SK-N-SH (cell line): ENCODE data around the gene NR1I2. TPM values are rescaled to one million over a fixed set of nuclear protein-coding genes. Genes with fewer than 3 reads are reported as not detected.

ENCODE experiments used
- CTCF ChIA-PET: fragments of 300-600, 350-600 bp; formaldehyde crosslinking; extraction: SDS; loops from one replicate; lab custom pipeline; 2021; lab: Yijun Ruan, JAX
- POLR2A ChIA-PET: fragments of 350-600 bp; sonication (Branson Sonifier 250); formaldehyde crosslinking; extraction: SDS; loops from one replicate; lab custom pipeline; 2020; ENCODE audit warnings: antibody characterized with exemption, inconsistent platforms; lab: Yijun Ruan, JAX
- DNase-seq: peaks from one replicate; pipeline ENCODE4 v3.0.0; 2012
- H2AFZ ChIP-seq: fragments of 200-600 bp; sonication (generic); 2 replicates; pipeline ENCODE4 v1.8.1; 2016; ENCODE audit warnings: antibody characterized with exemption, mild to moderate bottlenecking, low read depth
- H3F3A ChIP-seq: fragments of 200-600 bp; sonication (generic); replicated peaks from 2 replicates; pipeline ENCODE3; 2016; ENCODE audit warnings: antibody characterized with exemption, mild to moderate bottlenecking; ENCODE audit not compliant: insufficient read depth
- H3K27ac ChIP-seq, 2 experiments: fragments of 200-500 bp in 1 of 2; fragments of 200-600 bp in 1 of 2; sonication (Bioruptor generic) in 1 of 2; sonication (generic), shearing (Covaris generic) in 1 of 2; 2 replicates each; pipeline versions ENCODE4 v1.5.1 to v1.6.1; 2014 to 2016; ENCODE audit warnings: low read depth in 2 of 2, inconsistent platforms in 1 of 2, low read length in 1 of 2, mild to moderate bottlenecking in 1 of 2, mixed read lengths in 1 of 2
- H3K27me3 ChIP-seq: fragments of 200-600 bp; sonication (generic), shearing (Covaris generic); 2 replicates; pipeline ENCODE4 v1.6.1; 2016; ENCODE audit warnings: mixed run types; ENCODE audit not compliant: insufficient read depth
- H3K36me3 ChIP-seq, 2 experiments: fragments of 200-500 bp in 1 of 2; fragments of 200-600 bp in 1 of 2; sonication (Bioruptor generic) in 1 of 2; sonication (generic) in 1 of 2; replicated peaks in 1 of 2; 2 replicates each; pipeline versions ENCODE3 to v1.5.1; 2014 to 2016; ENCODE audit warnings: low read length in 1 of 2, mild to moderate bottlenecking in 1 of 2; ENCODE audit not compliant: insufficient read depth in 2 of 2, control insufficient read depth in 1 of 2
- H3K4me1 ChIP-seq, 2 experiments: fragments of 200-500 bp in 1 of 2; fragments of 200-600 bp in 1 of 2; sonication (Bioruptor generic) in 1 of 2; sonication (generic), shearing (Covaris generic) in 1 of 2; 2 replicates each; pipeline versions ENCODE4 v1.5.1 to v1.6.1; 2014 to 2016; ENCODE audit warnings: low read depth in 1 of 2, low read length in 1 of 2, mixed run types in 1 of 2; ENCODE audit not compliant: insufficient read depth in 2 of 2, control insufficient read depth in 1 of 2
- H3K4me2 ChIP-seq: fragments of 200-600 bp; sonication (generic), shearing (Covaris generic); 2 replicates; pipeline ENCODE4 v1.6.1; 2017; ENCODE audit warnings: mixed run types
- H3K4me3 ChIP-seq, 2 experiments: fragments of 200-500 bp in 1 of 2; fragments of 200-600 bp in 1 of 2; sonication (Bioruptor generic) in 1 of 2; sonication (generic), shearing (Covaris generic) in 1 of 2; 2 replicates each; pipeline versions ENCODE4 v1.5.1 to v1.8.1; 2014 to 2016; ENCODE audit warnings: low read depth in 2 of 2, inconsistent platforms in 1 of 2, low read length in 1 of 2, mild to moderate bottlenecking in 1 of 2, mixed read lengths in 1 of 2, moderate library complexity in 1 of 2
- H3K79me2 ChIP-seq: fragments of 200-600 bp; sonication (generic); 2 replicates; pipeline ENCODE4 v1.8.1; 2017; ENCODE audit warnings: mild to moderate bottlenecking; ENCODE audit not compliant: insufficient read depth
- H3K9ac ChIP-seq: fragments of 200-600 bp; sonication (generic); 2 replicates; pipeline ENCODE4 v1.6.1; 2017; ENCODE audit warnings: mixed run types
- H3K9me2 ChIP-seq: fragments of 200-600 bp; sonication (generic); 2 replicates; pipeline ENCODE4 v1.6.1; 2017; ENCODE audit warnings: mixed run types
- H3K9me3 ChIP-seq: fragments of 200-600 bp; sonication (generic); 2 replicates; pipeline ENCODE4 v1.6.1; 2017; ENCODE audit warnings: mixed run types, mild to moderate bottlenecking, moderate library complexity
- H4K20me1 ChIP-seq: fragments of 200-600 bp; sonication (generic); 2 replicates; pipeline ENCODE4 v1.6.1; 2017; ENCODE audit warnings: mild to moderate bottlenecking, mixed run types; ENCODE audit not compliant: insufficient read depth
- EP300 ChIP-seq, 2 experiments: IDR thresholded peaks; 2 replicates each; pipeline versions ENCODE4 v1.4.0 to v1.6.1; 2012; ENCODE audit warnings: borderline replicate concordance in 1 of 2, low read depth in 1 of 2, low read length in 1 of 2
- EZH2phosphoT487 ChIP-seq: fragments of 200-600 bp; sonication (generic); IDR thresholded peaks from 2 replicates; pipeline ENCODE4 v1.6.1; 2017; ENCODE audit warnings: low read depth, mixed run types, mild to moderate bottlenecking, antibody characterized with exemption, moderate library complexity, borderline replicate concordance
- FOXM1 ChIP-seq: IDR thresholded peaks from 2 replicates; pipeline ENCODE4 v1.4.0; 2012; ENCODE audit warnings: low read depth, mild to moderate bottlenecking
- MEF2A ChIP-seq: IDR thresholded peaks from 2 replicates; pipeline ENCODE4 v1.4.0; 2012; ENCODE audit warnings: low read depth, borderline replicate concordance
- MXI1 ChIP-seq: IDR thresholded peaks from 2 replicates; pipeline ENCODE4 v1.6.1; 2012; ENCODE audit warnings: mild to moderate bottlenecking, low read depth, low read length, improper control_type of control experiment
- NFIC ChIP-seq: IDR thresholded peaks from 2 replicates; pipeline ENCODE4 v1.4.0; 2012; ENCODE audit warnings: borderline replicate concordance
- POLR2AphosphoS5 ChIP-seq: IDR thresholded peaks from 2 replicates; pipeline ENCODE4 v1.6.1; 2012; ENCODE audit warnings: low read depth, low read length
- RAD21 ChIP-seq: IDR thresholded peaks from 2 replicates; pipeline ENCODE4 v1.6.1; 2012; ENCODE audit warnings: mild to moderate bottlenecking, low read length
- RCOR1 ChIP-seq: fragments of 150-350 bp; IDR thresholded peaks from 2 replicates; pipeline ENCODE4 v1.6.1; 2017; ENCODE audit warnings: antibody characterized with exemption, low read length
- RFX5 ChIP-seq: IDR thresholded peaks from 2 replicates; pipeline ENCODE4 v1.6.1; 2012; ENCODE audit warnings: mild to moderate bottlenecking, improper control_type of control experiment, low read length
- WGBS: methylation state at CpG from one replicate; pipeline ENCODE4 v1.1.6; 2017; ENCODE audit warnings: low lambda C conversion rate; 5-methylcytosine and 5-hydroxymethylcytosine counted together
- polyA plus RNA-seq, 3 experiments: library from polyadenylated mRNA; depleted of rRNA; stranded (reverse); fragments of >200 nt; gene quantifications; 2 replicates each; pipeline ENCODE4 v1.2.3, GENCODE V29; 2012
- TF ChIP-seq, protein P1 (sequence below): IDR thresholded peaks from 2 replicates; pipeline ENCODE4; 2012
- TF ChIP-seq, protein P2 (sequence below): fragments of 150-350 bp; IDR thresholded peaks from 2 replicates; pipeline ENCODE4 v1.6.1; 2017; ENCODE audit warnings: antibody characterized with exemption, low read length, low read depth, borderline replicate concordance
- TF ChIP-seq, protein P3 (sequence below): IDR thresholded peaks from 2 replicates; pipeline ENCODE4 v1.4.0; 2012; ENCODE audit warnings: low read depth

NR1I2 gene
- polyA plus RNA-seq, 1 of the 3 experiments (the other 2 are of a cell fraction) = 0.03 TPM

DNA sequence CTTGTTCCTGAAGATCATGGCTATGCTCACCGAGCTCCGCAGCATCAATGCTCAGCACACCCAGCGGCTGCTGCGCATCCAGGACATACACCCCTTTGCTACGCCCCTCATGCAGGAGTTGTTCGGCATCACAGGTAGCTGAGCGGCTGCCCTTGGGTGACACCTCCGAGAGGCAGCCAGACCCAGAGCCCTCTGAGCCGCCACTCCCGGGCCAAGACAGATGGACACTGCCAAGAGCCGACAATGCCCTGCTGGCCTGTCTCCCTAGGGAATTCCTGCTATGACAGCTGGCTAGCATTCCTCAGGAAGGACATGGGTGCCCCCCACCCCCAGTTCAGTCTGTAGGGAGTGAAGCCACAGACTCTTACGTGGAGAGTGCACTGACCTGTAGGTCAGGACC lies 35.2 kb downstream of the NR1I2 start:
- H3K9me2 ChIP-seq = no peaks in the 10 kb centered on the region
- DNase-seq = no peak
- no peak overlapping the region for H2AFZ ChIP-seq
- no peaks in the 10 kb centered on the region for H3K27me3 ChIP-seq
- ChIA-PET POLR2A (no interaction called here), CTCF (no interaction called here)
- no peaks in the 10 kb centered on the region for H3K79me2 ChIP-seq
- H3K9ac ChIP-seq = no peak overlapping the region
- H3K36me3 ChIP-seq = no peaks in the 10 kb centered on the region
- H4K20me1 ChIP-seq = no peaks in the 10 kb centered on the region
- no peak overlapping the region for H3K27ac ChIP-seq
- no peaks in the 10 kb centered on the region for H3K9me3 ChIP-seq
- H3K4me1 ChIP-seq = no peaks in the 10 kb centered on the region
- peaks cover 4% of the 10 kb centered on the region for H3F3A ChIP-seq
- TF ChIP-seq MXI1 (no peak), RCOR1 (no peak), NFIC (no peak), POLR2AphosphoS5 (no peak), RFX5 (no peak), RAD21 (no peak), EZH2phosphoT487 (no peak), FOXM1 (no peak)
- TF ChIP-seq, protein P1, sequence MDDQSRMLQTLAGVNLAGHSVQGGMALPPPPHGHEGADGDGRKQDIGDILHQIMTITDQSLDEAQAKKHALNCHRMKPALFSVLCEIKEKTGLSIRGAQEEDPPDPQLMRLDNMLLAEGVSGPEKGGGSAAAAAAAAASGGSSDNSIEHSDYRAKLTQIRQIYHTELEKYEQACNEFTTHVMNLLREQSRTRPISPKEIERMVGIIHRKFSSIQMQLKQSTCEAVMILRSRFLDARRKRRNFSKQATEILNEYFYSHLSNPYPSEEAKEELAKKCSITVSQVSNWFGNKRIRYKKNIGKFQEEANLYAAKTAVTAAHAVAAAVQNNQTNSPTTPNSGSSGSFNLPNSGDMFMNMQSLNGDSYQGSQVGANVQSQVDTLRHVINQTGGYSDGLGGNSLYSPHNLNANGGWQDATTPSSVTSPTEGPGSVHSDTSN = no peak
- TF ChIP-seq, protein P2, sequence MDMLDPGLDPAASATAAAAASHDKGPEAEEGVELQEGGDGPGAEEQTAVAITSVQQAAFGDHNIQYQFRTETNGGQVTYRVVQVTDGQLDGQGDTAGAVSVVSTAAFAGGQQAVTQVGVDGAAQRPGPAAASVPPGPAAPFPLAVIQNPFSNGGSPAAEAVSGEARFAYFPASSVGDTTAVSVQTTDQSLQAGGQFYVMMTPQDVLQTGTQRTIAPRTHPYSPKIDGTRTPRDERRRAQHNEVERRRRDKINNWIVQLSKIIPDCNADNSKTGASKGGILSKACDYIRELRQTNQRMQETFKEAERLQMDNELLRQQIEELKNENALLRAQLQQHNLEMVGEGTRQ = no peak
- H3K4me3 ChIP-seq = no peak overlapping the region
- WGBS = 91% methylated on average over 10 of the region's 12 CpGs
- H3K4me2 ChIP-seq = no peak overlapping the region

DNA sequence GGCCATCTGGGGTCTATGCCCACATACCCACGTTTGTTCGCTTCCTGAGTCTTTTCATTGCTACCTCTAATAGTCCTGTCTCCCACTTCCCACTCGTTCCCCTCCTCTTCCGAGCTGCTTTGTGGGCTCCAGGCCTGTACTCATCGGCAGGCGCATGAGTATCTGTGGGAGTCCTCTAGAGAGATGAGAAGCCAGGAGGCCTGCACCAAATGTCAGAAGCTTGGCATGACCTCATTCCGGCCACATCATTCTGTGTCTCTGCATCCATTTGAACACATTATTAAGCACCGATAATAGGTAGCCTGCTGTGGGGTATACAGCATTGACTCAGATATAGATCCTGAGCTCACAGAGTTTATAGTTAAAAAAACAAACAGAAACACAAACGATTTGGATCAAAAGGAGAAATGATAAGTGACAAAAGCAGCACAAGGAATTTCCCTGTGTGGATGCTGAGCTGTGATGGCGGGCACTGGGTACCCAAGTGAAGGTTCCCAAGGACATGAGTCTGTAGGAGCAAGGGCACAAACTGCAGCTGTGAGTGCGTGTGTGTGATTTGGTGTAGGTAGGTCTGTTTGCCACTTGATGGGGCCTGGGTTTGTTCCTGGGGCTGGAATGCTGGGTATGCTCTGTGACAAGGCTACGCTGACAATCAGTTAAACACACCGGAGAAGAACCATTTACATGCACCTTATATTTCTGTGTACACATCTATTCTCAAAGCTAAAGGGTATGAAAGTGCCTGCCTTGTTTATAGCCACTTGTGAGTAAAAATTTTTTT lies 35.9 kb downstream of the NR1I2 start:
- no peak overlapping the region for H2AFZ ChIP-seq
- H3F3A ChIP-seq = peaks cover 4% of the 10 kb centered on the region
- H3K9ac ChIP-seq = no peak overlapping the region
- no peaks in the 10 kb centered on the region for H3K9me2 ChIP-seq
- no peaks in the 10 kb centered on the region for H3K36me3 ChIP-seq
- H3K4me1 ChIP-seq = no peaks in the 10 kb centered on the region
- H4K20me1 ChIP-seq = no peaks in the 10 kb centered on the region
- DNase-seq = no peak
- H3K79me2 ChIP-seq = no peaks in the 10 kb centered on the region
- 71% methylated on average over 13 of the region's 13 CpGs for WGBS
- H3K27ac ChIP-seq = no peak overlapping the region
- TF ChIP-seq MEF2A = no peak
- TF ChIP-seq FOXM1 = no peak
- no peak for TF ChIP-seq RFX5
- no peak for TF ChIP-seq EP300 (IDR thresholded peaks at IDR 0.05; ENCODE audit: borderline replicate concordance in 1 of 2, low read depth in 1 of 2, low read length in 1 of 2)
- TF ChIP-seq, protein P3, sequence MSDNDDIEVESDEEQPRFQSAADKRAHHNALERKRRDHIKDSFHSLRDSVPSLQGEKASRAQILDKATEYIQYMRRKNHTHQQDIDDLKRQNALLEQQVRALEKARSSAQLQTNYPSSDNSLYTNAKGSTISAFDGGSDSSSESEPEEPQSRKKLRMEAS = no peak
- no peak for TF ChIP-seq POLR2AphosphoS5
- TF ChIP-seq MXI1 = no peak
- TF ChIP-seq, all 33 proteins: peak for 0
- no peak overlapping the region for H3K4me3 ChIP-seq
- H3K9me3 ChIP-seq = no peaks in the 10 kb centered on the region
- H3K4me2 ChIP-seq = no peak overlapping the region
- ChIA-PET POLR2A (no interaction called here), CTCF (interaction anchor here (1.8 kb wide), 1 partner anchor 9 kb away, joined by 5 read pairs; no protein-coding TSS in a partner anchor)
- no peaks in the 10 kb centered on the region for H3K27me3 ChIP-seq
